ENCODE results near the gene WNT2B. TPM values are rescaled to one million over a fixed set of nuclear protein-coding genes. Genes with fewer than 3 reads are reported as not detected.

The WNT2B gene
- total and polyA plus RNA-seq, 12 donors = 0.46 to 3.3 (median 2.2) TPM

DNA sequence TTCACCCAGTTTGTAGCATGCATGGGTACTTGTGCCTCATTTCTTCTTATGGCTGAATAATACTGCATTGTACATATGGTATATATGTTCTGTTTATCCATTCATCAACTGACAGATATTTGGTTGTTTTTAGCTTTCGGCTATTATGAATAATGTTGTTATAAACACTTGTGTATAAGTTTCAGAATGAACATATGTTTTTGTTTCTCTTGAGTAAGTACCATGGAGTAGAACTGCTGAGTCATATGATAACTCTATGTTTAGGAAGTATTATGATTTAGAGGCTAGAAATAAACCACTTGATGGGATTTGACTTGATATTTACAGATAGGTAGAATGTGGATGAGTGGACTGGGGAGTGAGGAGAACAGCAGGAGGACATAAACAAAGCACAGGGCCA lies 48.6 kb downstream of the WNT2B start:
- Histone ChIP-seq H3K4me1 (no peaks in the 10 kb centered on the region), H3K27me3 (no peaks in the 10 kb centered on the region), H3K36me3 (peaks cover 0 to 75% (median 13%) of the 10 kb centered on the region in 9 donors), H3K4me3 (no peak overlapping the region), H3K27ac (no peak overlapping the region), H3K9me3 (no peaks in the 10 kb centered on the region)
- intact Hi-C loops (cut with DNase I) = no loop called here
- WGBS, 2 donors = 88 to 96% methylated on average over 1 of the region's 1 CpG
- TF ChIP-seq, protein P1, sequence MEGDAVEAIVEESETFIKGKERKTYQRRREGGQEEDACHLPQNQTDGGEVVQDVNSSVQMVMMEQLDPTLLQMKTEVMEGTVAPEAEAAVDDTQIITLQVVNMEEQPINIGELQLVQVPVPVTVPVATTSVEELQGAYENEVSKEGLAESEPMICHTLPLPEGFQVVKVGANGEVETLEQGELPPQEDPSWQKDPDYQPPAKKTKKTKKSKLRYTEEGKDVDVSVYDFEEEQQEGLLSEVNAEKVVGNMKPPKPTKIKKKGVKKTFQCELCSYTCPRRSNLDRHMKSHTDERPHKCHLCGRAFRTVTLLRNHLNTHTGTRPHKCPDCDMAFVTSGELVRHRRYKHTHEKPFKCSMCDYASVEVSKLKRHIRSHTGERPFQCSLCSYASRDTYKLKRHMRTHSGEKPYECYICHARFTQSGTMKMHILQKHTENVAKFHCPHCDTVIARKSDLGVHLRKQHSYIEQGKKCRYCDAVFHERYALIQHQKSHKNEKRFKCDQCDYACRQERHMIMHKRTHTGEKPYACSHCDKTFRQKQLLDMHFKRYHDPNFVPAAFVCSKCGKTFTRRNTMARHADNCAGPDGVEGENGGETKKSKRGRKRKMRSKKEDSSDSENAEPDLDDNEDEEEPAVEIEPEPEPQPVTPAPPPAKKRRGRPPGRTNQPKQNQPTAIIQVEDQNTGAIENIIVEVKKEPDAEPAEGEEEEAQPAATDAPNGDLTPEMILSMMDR (IDR thresholded peaks at IDR 0.05) = no peak
- ATAC-seq (peak in 1 of 8 donors; percentile 19), DNase-seq (no peak)

DNA sequence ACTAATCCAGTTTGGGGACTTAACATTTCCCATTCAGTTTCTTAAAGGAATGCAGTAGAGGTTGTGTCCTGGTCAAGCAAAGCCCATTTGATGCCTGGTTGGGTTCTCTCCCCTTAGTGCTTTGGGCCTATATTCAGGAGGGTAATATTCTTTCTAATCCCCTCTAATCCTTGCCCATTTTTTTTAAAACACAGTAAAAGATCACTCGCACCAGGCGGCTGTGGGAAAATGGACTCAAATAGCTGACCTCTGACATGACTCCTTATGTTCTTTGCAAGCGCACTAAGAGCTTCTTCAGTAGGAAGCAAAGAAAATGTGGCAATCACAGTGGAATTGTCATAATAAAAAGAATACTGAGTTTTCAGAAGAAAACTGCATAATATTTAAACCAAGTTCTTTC lies 49.9 kb downstream of the WNT2B start:
- intact Hi-C loops (cut with DNase I) = no loop called here
- 83 to 92% methylated on average over 3 of the region's 3 CpGs for WGBS, 2 donors
- no peaks in the 10 kb centered on the region for H3K27me3 ChIP-seq
- H3K4me1 ChIP-seq = no peaks in the 10 kb centered on the region
- no peak overlapping the region for H3K4me3 ChIP-seq
- H3K9me3 ChIP-seq = no peaks in the 10 kb centered on the region
- no peak overlapping the region for H3K27ac ChIP-seq
- no peak for ATAC-seq
- TF ChIP-seq, protein P1 (IDR thresholded peaks at IDR 0.05) = no peak
- no peak for DNase-seq
- peaks cover 0 to 77% (median 13%) of the 10 kb centered on the region in 9 donors for H3K36me3 ChIP-seq

DNA sequence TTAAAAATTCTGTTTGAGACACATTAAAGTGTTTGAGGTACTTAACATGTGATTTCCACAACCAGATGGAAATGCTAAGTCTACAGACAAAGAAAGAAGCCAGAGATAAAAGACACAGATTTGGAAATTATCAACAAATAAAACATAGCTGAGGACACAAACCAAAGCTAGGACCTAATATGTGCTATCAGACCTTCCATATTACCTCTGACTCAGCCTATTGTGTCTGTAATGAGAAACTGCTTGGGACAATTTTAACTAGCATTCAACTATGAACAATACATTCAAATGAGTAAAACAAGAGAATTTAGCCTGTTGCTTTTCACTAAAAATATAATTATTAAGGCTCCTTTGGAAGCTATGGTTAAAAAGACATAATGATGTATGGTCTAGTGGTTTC lies 54.6 kb downstream of the WNT2B start:
- Histone ChIP-seq H3K9me3 (no peaks in the 10 kb centered on the region), H3K27me3 (no peaks in the 10 kb centered on the region), H3K36me3 (peaks cover 0 to 72% (median 8%) of the 10 kb centered on the region in 9 donors), H3K4me3 (no peak overlapping the region), H3K27ac (no peak overlapping the region), H3K4me1 (no peaks in the 10 kb centered on the region)
- no peak for DNase-seq
- TF ChIP-seq, protein P1 (IDR thresholded peaks at IDR 0.05) = no peak
- intact Hi-C loops (cut with DNase I) = loop anchor here in 1 of 10 donors (10.0 kb wide), 1 partner anchor 59 kb away; the partner anchor contains the start of gene WNT2B
- ATAC-seq = no peak

DNA sequence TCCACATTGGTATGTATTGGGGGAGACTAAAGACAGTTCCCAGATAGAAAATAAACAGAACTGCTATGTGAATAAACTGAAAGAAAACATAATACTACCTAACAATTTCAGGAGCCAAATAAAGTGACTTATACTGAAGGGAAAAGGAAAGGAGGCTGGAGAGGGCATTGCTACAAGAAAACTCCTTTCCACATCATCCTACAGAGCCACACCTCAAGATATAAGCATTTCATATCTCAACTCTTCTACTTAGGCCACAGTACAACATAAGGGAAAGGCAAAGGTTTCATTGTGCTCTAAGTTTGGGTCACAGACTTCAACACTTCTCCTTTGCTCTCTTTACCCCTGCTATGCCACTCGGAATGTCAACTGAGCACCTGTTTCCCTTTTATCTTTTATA lies 55.3 kb downstream of the WNT2B start:
- H3K9me3 ChIP-seq = no peaks in the 10 kb centered on the region
- 92 to 98% methylated on average over 1 of the region's 1 CpG for WGBS, 2 donors
- H3K36me3 ChIP-seq = peaks cover 0 to 71% (median 3%) of the 10 kb centered on the region in 9 donors
- H3K4me1 ChIP-seq = no peaks in the 10 kb centered on the region
- intact Hi-C loops (cut with DNase I) = loop anchor here in 1 of 10 donors (10.0 kb wide), 1 partner anchor 59 kb away; the partner anchor contains the start of gene WNT2B
- TF ChIP-seq, protein P1 (IDR thresholded peaks at IDR 0.05) = no peak
- no peak for DNase-seq
- H3K4me3 ChIP-seq = no peak overlapping the region
- no peak overlapping the region for H3K27ac ChIP-seq
- no peaks in the 10 kb centered on the region for H3K27me3 ChIP-seq
- no peak for ATAC-seq
